Measurements from ENCODE around the gene MTA1. TPM values are rescaled to one million over a fixed set of nuclear protein-coding genes. Genes with fewer than 3 reads are reported as not detected.

Gene MTA1
- total RNA-seq, 2 donors from 2014 or later = 77.2 to 84.1 TPM

- H3K4me1 ChIP-seq (ENCODE audit: control insufficient read depth in 1 of 2, low read depth in 2 of 2) = peaks cover 32 to 74% of the 10 kb centered on the region in 2 donors
- no peaks in the 10 kb centered on the region for H3K9me3 ChIP-seq
- H3K27me3 ChIP-seq (replicated peaks; ENCODE audit: insufficient read depth) = no peaks in the 10 kb centered on the region
- DNase-seq (ENCODE audit: low spot score) = no peak
- peak overlapping the region; percentile 81 for H3K4me3 ChIP-seq
- no peak for ATAC-seq (ENCODE audit: insufficient number of reproducible peaks, low FRiP score, low read depth)
- H3K36me3 ChIP-seq = peaks cover 6% of the 10 kb centered on the region
- H3K27ac ChIP-seq = peak overlapping the region; percentile 97 to 100
- no peak for TF ChIP-seq CTCF (IDR thresholded peaks at IDR 0.05)
Measured at GRCh38 chr14:105480199-105480746, 60.6 kb downstream of the MTA1 start.

- Histone ChIP-seq H3K9me3 (no peaks in the 10 kb centered on the region), H3K4me1 (ENCODE audit: control insufficient read depth in 1 of 2, low read depth in 2 of 2) (peaks cover 36 to 76% of the 10 kb centered on the region in 2 donors), H3K4me3 (peak overlapping the region; percentile 81), H3K27me3 (replicated peaks; ENCODE audit: insufficient read depth) (no peaks in the 10 kb centered on the region), H3K36me3 (peaks cover 6% of the 10 kb centered on the region), H3K27ac (peak overlapping the region; percentile 97 to 100)
- TF ChIP-seq CTCF (IDR thresholded peaks at IDR 0.05) = peak; percentile 99
- DNase-seq (ENCODE audit: low spot score) (no peak), ATAC-seq (ENCODE audit: insufficient number of reproducible peaks, low FRiP score, low read depth) (peak; percentile 61)
Measured at GRCh38 chr14:105480807-105481801, 61.5 kb downstream of the MTA1 start.

- Histone ChIP-seq H3K4me3 (peak overlapping the region; percentile 81), H3K27ac (peak overlapping the region; percentile 97 to 100), H3K9me3 (no peaks in the 10 kb centered on the region), H3K36me3 (peaks cover 6% of the 10 kb centered on the region), H3K4me1 (ENCODE audit: control insufficient read depth in 1 of 2, low read depth in 2 of 2) (peaks cover 42 to 76% of the 10 kb centered on the region in 2 donors), H3K27me3 (replicated peaks; ENCODE audit: insufficient read depth) (no peaks in the 10 kb centered on the region)
- peak; percentile 95 for DNase-seq (ENCODE audit: low spot score)
- TF ChIP-seq CTCF (IDR thresholded peaks at IDR 0.05) = no peak
- ATAC-seq (ENCODE audit: insufficient number of reproducible peaks, low FRiP score, low read depth) = peak; percentile 72
Measured at GRCh38 chr14:105481886-105482457, 62.3 kb downstream of the MTA1 start.

GRCh38 chr14:105482486-105483110, 63.0 kb downstream of the MTA1 start:
- ATAC-seq (ENCODE audit: insufficient number of reproducible peaks, low FRiP score, low read depth) (no peak), DNase-seq (ENCODE audit: low spot score) (no peak)
- peaks cover 6% of the 10 kb centered on the region for H3K36me3 ChIP-seq
- H3K27ac ChIP-seq = peak overlapping the region; percentile 97 to 100
- H3K27me3 ChIP-seq (replicated peaks; ENCODE audit: insufficient read depth) = no peaks in the 10 kb centered on the region
- no peak for TF ChIP-seq CTCF (IDR thresholded peaks at IDR 0.05)
- peaks cover 38 to 77% of the 10 kb centered on the region in 2 donors for H3K4me1 ChIP-seq (ENCODE audit: control insufficient read depth in 1 of 2, low read depth in 2 of 2)
- H3K4me3 ChIP-seq = peak overlapping the region; percentile 81
- H3K9me3 ChIP-seq = no peaks in the 10 kb centered on the region
